ENCODE results near the gene WDR49. TPM values are rescaled to one million over a fixed set of nuclear protein-coding genes. Genes with fewer than 3 reads are reported as not detected.

WDR49 gene
- total RNA-seq, 1 donor from 2014 or later: 2.2 TPM

- Histone ChIP-seq H3K27ac (no peak overlapping the region), H3K27me3 (no peaks in the 10 kb centered on the region), H3K4me3 (no peak overlapping the region), H3K36me3 (no peaks in the 10 kb centered on the region), H3K4me1 (no peaks in the 10 kb centered on the region), H3K9me3 (no peaks in the 10 kb centered on the region)
- no peak for DNase-seq (ENCODE audit: extremely low spot score in 2 of 2)
- intact Hi-C loops (cut with DNase I): no loop called here
- no peak for TF ChIP-seq CTCF (IDR thresholded peaks at IDR 0.05)
- no peak for TF ChIP-seq POLR2A (IDR thresholded peaks at IDR 0.05)
- TF ChIP-seq POLR2AphosphoS5 (IDR thresholded peaks at IDR 0.05; ENCODE audit: insufficient read depth in 1 of 2, low read depth in 1 of 2): no peak
These were observed 145.8 kb downstream of the WDR49 start for GRCh38 chr3:167507954-167508353.

GRCh38 chr3:167502401-167502800 is 151.3 kb downstream of the WDR49 start:
- TF ChIP-seq CTCF (IDR thresholded peaks at IDR 0.05) (no peak), POLR2A (IDR thresholded peaks at IDR 0.05) (no peak), POLR2AphosphoS5 (IDR thresholded peaks at IDR 0.05; ENCODE audit: insufficient read depth in 1 of 2, low read depth in 1 of 2) (no peak)
- Histone ChIP-seq H3K36me3 (no peaks in the 10 kb centered on the region), H3K9me3 (no peaks in the 10 kb centered on the region), H3K27ac (no peak overlapping the region), H3K4me1 (no peaks in the 10 kb centered on the region), H3K4me3 (no peak overlapping the region), H3K27me3 (no peaks in the 10 kb centered on the region)
- intact Hi-C loops (cut with DNase I): no loop called here
- no peak for DNase-seq (ENCODE audit: extremely low spot score in 2 of 2)

GRCh38 chr3:167501941-167502340 is 151.8 kb downstream of the WDR49 start:
- H3K4me3 ChIP-seq: no peak overlapping the region
- DNase-seq (ENCODE audit: extremely low spot score in 2 of 2): no peak
- no peak overlapping the region for H3K27ac ChIP-seq
- TF ChIP-seq POLR2AphosphoS5 (IDR thresholded peaks at IDR 0.05; ENCODE audit: insufficient read depth in 1 of 2, low read depth in 1 of 2) (no peak), CTCF (IDR thresholded peaks at IDR 0.05) (no peak), POLR2A (IDR thresholded peaks at IDR 0.05) (no peak)
- H3K36me3 ChIP-seq: no peaks in the 10 kb centered on the region
- H3K27me3 ChIP-seq: no peaks in the 10 kb centered on the region
- intact Hi-C loops (cut with DNase I): no loop called here
- H3K9me3 ChIP-seq: no peaks in the 10 kb centered on the region
- no peaks in the 10 kb centered on the region for H3K4me1 ChIP-seq

- no peak for DNase-seq (ENCODE audit: extremely low spot score in 2 of 2)
- Histone ChIP-seq H3K27ac (no peak overlapping the region), H3K27me3 (no peaks in the 10 kb centered on the region), H3K4me3 (no peak overlapping the region), H3K4me1 (no peaks in the 10 kb centered on the region), H3K9me3 (no peaks in the 10 kb centered on the region), H3K36me3 (no peaks in the 10 kb centered on the region)
- intact Hi-C loops (cut with DNase I): no loop called here
- TF ChIP-seq POLR2A (IDR thresholded peaks at IDR 0.05) (no peak), CTCF (IDR thresholded peaks at IDR 0.05) (no peak), POLR2AphosphoS5 (IDR thresholded peaks at IDR 0.05; ENCODE audit: insufficient read depth in 1 of 2, low read depth in 1 of 2) (no peak)
These were observed 155.8 kb downstream of the WDR49 start for GRCh38 chr3:167497903-167498302.

- TF ChIP-seq POLR2AphosphoS5 (IDR thresholded peaks at IDR 0.05; ENCODE audit: insufficient read depth in 1 of 2, low read depth in 1 of 2) (no peak), POLR2A (IDR thresholded peaks at IDR 0.05) (no peak), CTCF (IDR thresholded peaks at IDR 0.05) (no peak)
- Histone ChIP-seq H3K27me3 (no peaks in the 10 kb centered on the region), H3K4me1 (no peaks in the 10 kb centered on the region), H3K27ac (no peak overlapping the region), H3K4me3 (no peak overlapping the region), H3K9me3 (no peaks in the 10 kb centered on the region), H3K36me3 (no peaks in the 10 kb centered on the region)
- no peak for DNase-seq (ENCODE audit: extremely low spot score in 2 of 2)
- intact Hi-C loops (cut with DNase I): no loop called here
These were observed 160.5 kb downstream of the WDR49 start for GRCh38 chr3:167493244-167493643.

Data from vagina (tissue), 2 donors.